Bronchial epithelial cell (primary cell): ENCODE measurements around the gene BTN3A1. TPM values are rescaled to one million over a fixed set of nuclear protein-coding genes. Genes with fewer than 3 reads are reported as not detected.
"Not testable (repeated sequence)": the region's sequence is repeated elsewhere in the genome, so short reads cannot be mapped to it uniquely, and the experiment has no call there.

ENCODE experiments used
- DNase-seq: peaks from one replicate; pipeline ENCODE4 v3.0.0-alpha.2; 2010; ENCODE audit warnings: low read depth
- FAIRE-seq: peaks from 2 replicates; lab custom pipeline; 2011; peaks lifted over from hg19 to GRCh38; lab: Jason Lieb, UNC
- H3K27me3 ChIP-seq: 2 replicates; pipeline ENCODE4 v1.5.1; 2011; ENCODE audit warnings: low read length; ENCODE audit not compliant: control insufficient read depth, insufficient read depth
- H3K36me3 ChIP-seq: 2 replicates; pipeline ENCODE4 v1.5.1; 2011; ENCODE audit warnings: low read length; ENCODE audit not compliant: control insufficient read depth, insufficient read depth
- H3K4me3 ChIP-seq: 2 replicates; pipeline ENCODE4 v1.5.1; 2011; ENCODE audit warnings: mild to moderate bottlenecking, low read depth, low read length, control low read depth
- total RNA-seq: library from RNA; depleted of rRNA; stranded (reverse); fragments of >200 nt; gene quantifications from 2 replicates; pipeline ENCODE4 v1.2.1, GENCODE V29; 2014
- TF ChIP-seq, protein P1 (sequence below): IDR thresholded peaks from 2 replicates; pipeline ENCODE4 v1.5.1; 2011; ENCODE audit warnings: mild to moderate bottlenecking, moderate library complexity, low read length, control low read depth, inconsistent platforms; ENCODE audit not compliant: insufficient read depth, severe bottlenecking

The BTN3A1 gene
- total RNA-seq = 2.0 and 3.9 TPM in 2 replicates

DNA sequence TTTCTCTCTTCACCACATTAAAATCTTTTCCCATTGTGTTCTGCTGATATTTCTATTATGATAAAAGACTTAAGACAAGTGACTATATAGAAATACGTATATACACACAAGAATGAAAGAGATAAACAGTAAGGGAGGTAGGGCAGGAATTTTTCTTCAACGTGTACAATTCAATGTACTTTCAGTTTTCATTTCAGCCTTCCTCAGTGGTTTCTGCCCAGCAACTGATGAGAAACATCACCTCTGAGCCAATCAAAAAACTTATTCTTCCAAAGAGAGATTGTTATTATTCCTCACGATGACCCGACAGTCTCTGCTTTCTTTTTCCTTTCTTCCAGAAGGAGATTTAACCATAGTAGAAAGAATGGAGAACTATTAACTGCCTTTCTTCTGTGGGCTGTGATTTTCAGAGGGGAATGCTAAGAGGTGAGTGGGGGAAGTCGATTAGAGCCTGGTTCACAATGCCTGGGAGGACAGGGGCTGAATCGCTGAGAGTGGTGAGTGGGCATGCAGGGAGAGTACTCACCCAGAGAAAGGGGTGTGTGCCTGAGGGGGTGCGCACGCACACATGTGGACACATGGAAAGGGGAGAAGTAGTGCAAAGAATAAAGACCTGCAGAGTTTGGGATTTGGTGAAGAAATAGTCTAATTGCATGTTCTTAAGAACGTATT is at the start of gene BTN3A1:
BTN3A1 (plus strand) TSS at position 289 of the 672 bp plus-strand sequence. CDS start 3,289 bp downstream, outside the sequence.
- Histone ChIP-seq H3K36me3 (no peaks in the 10 kb centered on the region), H3K4me3 (peak within 1 kb of the TSS; percentile 45), H3K27me3 (no peaks in the 10 kb centered on the region)
- FAIRE-seq (no peak), DNase-seq (peak; percentile 75)
- TF ChIP-seq, protein P1, sequence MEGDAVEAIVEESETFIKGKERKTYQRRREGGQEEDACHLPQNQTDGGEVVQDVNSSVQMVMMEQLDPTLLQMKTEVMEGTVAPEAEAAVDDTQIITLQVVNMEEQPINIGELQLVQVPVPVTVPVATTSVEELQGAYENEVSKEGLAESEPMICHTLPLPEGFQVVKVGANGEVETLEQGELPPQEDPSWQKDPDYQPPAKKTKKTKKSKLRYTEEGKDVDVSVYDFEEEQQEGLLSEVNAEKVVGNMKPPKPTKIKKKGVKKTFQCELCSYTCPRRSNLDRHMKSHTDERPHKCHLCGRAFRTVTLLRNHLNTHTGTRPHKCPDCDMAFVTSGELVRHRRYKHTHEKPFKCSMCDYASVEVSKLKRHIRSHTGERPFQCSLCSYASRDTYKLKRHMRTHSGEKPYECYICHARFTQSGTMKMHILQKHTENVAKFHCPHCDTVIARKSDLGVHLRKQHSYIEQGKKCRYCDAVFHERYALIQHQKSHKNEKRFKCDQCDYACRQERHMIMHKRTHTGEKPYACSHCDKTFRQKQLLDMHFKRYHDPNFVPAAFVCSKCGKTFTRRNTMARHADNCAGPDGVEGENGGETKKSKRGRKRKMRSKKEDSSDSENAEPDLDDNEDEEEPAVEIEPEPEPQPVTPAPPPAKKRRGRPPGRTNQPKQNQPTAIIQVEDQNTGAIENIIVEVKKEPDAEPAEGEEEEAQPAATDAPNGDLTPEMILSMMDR = no peak

DNA sequence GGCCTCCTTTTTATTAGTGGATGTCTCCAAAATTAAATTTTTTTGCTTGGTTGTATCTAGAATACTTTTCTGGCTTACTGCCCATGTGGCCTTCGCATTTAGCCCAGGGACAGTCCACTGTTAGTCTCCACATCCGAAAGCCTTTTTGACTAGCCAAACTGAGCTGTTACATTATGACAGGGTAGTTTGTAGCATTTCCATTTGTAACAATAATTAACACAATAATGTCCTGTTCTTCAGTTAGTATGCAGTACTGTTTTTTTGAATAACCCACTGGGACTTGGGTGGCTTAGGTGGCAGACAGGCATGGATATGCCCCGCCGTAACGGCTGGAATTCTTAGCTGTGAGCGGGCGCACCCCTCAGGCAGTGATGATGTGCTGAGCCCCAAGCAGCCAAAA is 49.8 kb upstream of the BTN3A1 start:
- TF ChIP-seq, protein P1 = no peak

DNA sequence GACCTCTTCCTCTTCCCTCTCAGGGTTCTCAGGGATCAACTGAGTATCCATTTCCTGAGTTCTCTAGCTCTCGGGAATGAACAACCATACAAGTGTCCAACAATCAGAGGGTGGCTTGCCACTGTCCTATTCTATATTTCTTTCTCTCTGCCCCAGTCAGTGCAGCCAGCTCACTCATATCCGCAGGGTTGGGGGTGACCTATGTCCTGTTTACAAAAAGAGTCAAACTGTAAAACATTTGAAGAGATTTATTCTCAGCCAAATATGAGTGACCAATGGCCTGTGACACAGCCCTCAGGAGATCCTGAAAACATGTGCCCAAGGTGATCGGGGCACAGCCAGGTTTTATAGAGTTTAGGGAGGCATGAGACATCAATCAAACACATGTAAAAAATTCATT is 47.9 kb upstream of the BTN3A1 start:
- FAIRE-seq = no peak
- TF ChIP-seq, protein P1 = no peak
- Histone ChIP-seq H3K27me3 (no peaks in the 10 kb centered on the region), H3K36me3 (no peaks in the 10 kb centered on the region), H3K4me3 (no peak overlapping the region)
- DNase-seq = no peak

More for the DNA sequence above, 49.8 kb upstream of the BTN3A1 start:
- no peaks in the 10 kb centered on the region for H3K27me3 ChIP-seq
- H3K4me3 ChIP-seq = no peak overlapping the region
- H3K36me3 ChIP-seq = no peaks in the 10 kb centered on the region
- no peak for DNase-seq
- no peak for FAIRE-seq

DNA sequence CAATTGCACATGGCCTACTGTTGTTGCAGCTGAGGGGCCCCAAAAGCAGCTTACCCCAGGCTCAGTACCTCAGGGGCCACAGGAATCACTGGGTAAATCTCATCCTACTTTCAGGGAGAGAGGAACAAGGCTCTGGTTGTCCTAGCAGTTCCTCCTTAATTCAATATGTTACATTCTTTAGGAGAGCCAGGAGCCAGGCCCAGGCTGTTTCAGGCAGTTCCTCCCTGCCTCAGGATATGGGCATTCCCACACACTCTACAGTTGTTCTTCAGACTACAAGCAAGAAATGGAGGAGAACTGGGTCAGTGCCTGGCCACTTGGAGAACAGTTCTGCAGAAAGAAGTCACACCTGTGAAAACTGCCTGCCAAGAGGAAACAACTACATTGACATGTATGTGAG is 46.7 kb upstream of the BTN3A1 start:
- TF ChIP-seq, protein P1 = no peak
- Histone ChIP-seq H3K36me3 (no peaks in the 10 kb centered on the region), H3K4me3 (no peak overlapping the region), H3K27me3 (no peaks in the 10 kb centered on the region)
- no peak for DNase-seq
- no peak for FAIRE-seq

DNA sequence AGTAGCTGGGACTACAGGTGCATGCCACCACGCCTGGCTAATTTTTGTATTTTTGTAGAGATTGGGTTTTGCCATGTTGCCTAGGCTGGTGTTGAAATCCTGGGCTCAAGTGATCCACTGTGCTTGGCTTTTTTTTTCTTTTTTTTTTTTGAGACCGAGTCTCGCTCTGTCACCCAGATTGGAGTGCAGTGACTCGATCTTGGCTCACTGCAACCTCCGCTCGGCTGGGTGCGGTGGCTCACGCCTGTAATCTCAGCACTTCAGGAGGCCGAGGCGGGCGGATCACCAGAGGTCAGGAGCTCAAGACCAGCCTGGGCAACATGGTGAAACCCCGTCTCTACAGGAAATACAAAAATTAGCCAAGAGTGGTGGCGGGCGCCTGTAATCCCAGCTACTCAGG is 44.5 kb upstream of the BTN3A1 start:
- H3K36me3 ChIP-seq, H3K27me3 ChIP-seq, H3K4me3 ChIP-seq, DNase-seq, FAIRE-seq: not testable (repeated sequence)

DNA sequence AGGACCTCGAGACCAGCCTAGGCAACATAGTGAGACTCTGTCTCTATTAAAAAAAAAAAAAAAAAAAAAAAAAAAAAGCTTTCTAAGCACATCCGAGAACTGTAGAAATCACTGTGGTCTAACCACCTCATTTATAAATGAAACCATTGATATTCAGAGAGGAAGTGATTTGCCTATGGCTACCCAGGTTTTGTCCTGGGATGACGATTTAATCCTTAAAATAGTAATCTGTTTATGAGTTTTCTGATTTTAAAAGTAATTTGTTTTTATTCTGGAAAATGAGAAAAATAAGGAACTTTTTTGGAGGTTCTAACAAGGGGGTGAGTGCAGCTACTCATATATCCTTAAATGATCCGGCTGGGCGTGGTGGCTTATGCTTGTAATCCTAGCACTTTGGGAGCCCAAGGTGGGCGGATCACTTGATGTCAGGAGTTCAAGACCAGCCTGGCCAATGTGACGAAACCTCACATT is 43.5 kb upstream of the BTN3A1 start:
- DNase-seq = no peak
- no peak for FAIRE-seq
- TF ChIP-seq, protein P1 = no peak
- H3K36me3 ChIP-seq = no peaks in the 10 kb centered on the region
- no peak overlapping the region for H3K4me3 ChIP-seq
- H3K27me3 ChIP-seq = no peaks in the 10 kb centered on the region
